K562 (cell line): Measurements from ENCODE around the gene EPN2. TPM values are rescaled to one million over a fixed set of nuclear protein-coding genes. Genes with fewer than 3 reads are reported as not detected.

Experiments used
- ATAC-seq: fragments of 200-7000 bp; cut with Tn5 transposase; 3 replicates; pipeline ENCODE4 v1.9.1; 2020; ENCODE audit warnings: moderate library complexity
- BruUV-seq: library from RNA; stranded (reverse); fragments of 400-500 nt; replicated peaks from 2 replicates; lab custom pipeline; 2021; lab: Mats Ljungman, UMichigan
- CTCF ChIA-PET: fragments of 300-600 bp; formaldehyde crosslinking; extraction: SDS; loops from one replicate; lab custom pipeline; 2021; ENCODE audit warnings: low intra/inter-chr PET ratio; lab: Yijun Ruan, JAX
- POLR2A ChIA-PET: fragments of 300-600, 350-650 bp; sonication (Branson Sonifier 250); formaldehyde crosslinking; extraction: SDS; loops from one replicate; lab custom pipeline; 2021; ENCODE audit warnings: antibody characterized with exemption, inconsistent platforms; lab: Yijun Ruan, JAX
- DNase-seq, 4 experiments: peaks; one replicate each; pipeline versions ENCODE4 v3.0.0 to v3.0.0-alpha.2; 2011 to 2018; ENCODE audit warnings: low spot score in 3 of 4, mixed read lengths in 3 of 4; ENCODE audit errors: extremely low read depth in 1 of 4
- FAIRE-seq: peaks from 2 replicates; lab custom pipeline; 2011; peaks lifted over from hg19 to GRCh38; lab: Jason Lieb, UNC
- H2AFZ ChIP-seq: 2 replicates; pipeline ENCODE4 v1.6.0; 2011; ENCODE audit warnings: low read depth, low read length, control low read depth, inconsistent platforms
- H3K27ac ChIP-seq: fragments of 200-600 bp; 3 replicates; pipeline ENCODE4 v1.8.0; 2011; ENCODE audit warnings: low read depth, mild to moderate bottlenecking, control low read depth, inconsistent platforms, low read length, moderate library complexity, mixed read lengths; ENCODE audit errors: extremely low read depth
- H3K27me3 ChIP-seq, 2 experiments: fragments of 300-600 bp in 1 of 2; 2 replicates in 1 of 2; 3 replicates in 1 of 2; pipeline versions ENCODE4 v1.6.0 to v1.8.0; 2011; ENCODE audit warnings: inconsistent platforms in 2 of 2, low read length in 2 of 2, mild to moderate bottlenecking in 1 of 2, mixed read lengths in 1 of 2, moderate library complexity in 1 of 2; ENCODE audit not compliant: control insufficient read depth in 2 of 2, insufficient read depth in 2 of 2
- H3K36me3 ChIP-seq: fragments of 300-600 bp; 3 replicates; pipeline ENCODE4 v1.8.0; 2011; ENCODE audit warnings: mild to moderate bottlenecking, low read length, inconsistent platforms; ENCODE audit not compliant: control insufficient read depth, insufficient read depth
- H3K4me1 ChIP-seq, 2 experiments: fragments of 200-600 bp in 1 of 2; replicated peaks in 1 of 2; 2 replicates in 1 of 2; 3 replicates in 1 of 2; pipeline versions ENCODE4 v1.5.1 to v1.8.0; 2011; ENCODE audit warnings: inconsistent platforms in 2 of 2, low read length in 2 of 2, mild to moderate bottlenecking in 1 of 2, mixed read lengths in 1 of 2, moderate library complexity in 1 of 2; ENCODE audit not compliant: control insufficient read depth in 2 of 2, insufficient read depth in 2 of 2
- H3K4me2 ChIP-seq: 2 replicates; pipeline ENCODE4 v1.6.1; 2011; ENCODE audit warnings: low read length, control low read depth, inconsistent platforms, mixed read lengths; ENCODE audit not compliant: insufficient read depth
- H3K4me3 ChIP-seq: fragments of 200-600 bp; sonication (generic), shearing (Covaris generic); 2 replicates; pipeline ENCODE4 v1.5.1; 2016; ENCODE audit warnings: control low read depth, inconsistent platforms
- H3K79me2 ChIP-seq: fragments of 200-600 bp; 3 replicates; pipeline ENCODE4 v1.8.0; 2011; ENCODE audit warnings: low read length, inconsistent platforms; ENCODE audit not compliant: control insufficient read depth, insufficient read depth
- H3K9ac ChIP-seq, 2 experiments: 2 replicates each; pipeline versions ENCODE4 v1.6.0 to v1.6.1; 2011; ENCODE audit warnings: low read depth in 2 of 2, low read length in 2 of 2, control low read depth in 1 of 2, inconsistent platforms in 1 of 2, mild to moderate bottlenecking in 1 of 2, mixed read lengths in 1 of 2; ENCODE audit not compliant: insufficient read depth in 1 of 2
- H3K9me1 ChIP-seq: one replicate; pipeline ENCODE4 v1.6.0; 2011; ENCODE audit warnings: inconsistent platforms, mild to moderate bottlenecking, low read length, moderate library complexity; ENCODE audit not compliant: control insufficient read depth, insufficient read depth
- H3K9me3 ChIP-seq: replicated peaks from 2 replicates; pipeline ENCODE4 v1.5.1; 2011; ENCODE audit warnings: low read depth, low read length, inconsistent platforms; ENCODE audit not compliant: control insufficient read depth, insufficient read depth
- H4K20me1 ChIP-seq: replicated peaks from 2 replicates; pipeline ENCODE4 v1.6.1; 2011; ENCODE audit warnings: low read length, inconsistent platforms, mixed read lengths; ENCODE audit not compliant: control insufficient read depth, insufficient read depth
- ADNP ChIP-seq: fragments of 200-800 bp; sonication (Bioruptor generic); IDR thresholded peaks from 2 replicates; pipeline ENCODE4 v1.6.1; 2016; ENCODE audit warnings: missing genetic modification characterization, missing compliant biosample characterization
- BCL6 ChIP-seq: fragments of 250-450 bp; sonication (Bioruptor Pico); IDR thresholded peaks from 2 replicates; pipeline ENCODE4 v1.4.0; 2020
- EGR1 ChIP-seq: fragments of 450-650 bp; conservative IDR thresholded peaks from 2 replicates; pipeline ENCODE4 v1.6.1; 2017; ENCODE audit warnings: mild to moderate bottlenecking
- HNRNPLL ChIP-seq: fragments of 200-400 bp; formaldehyde crosslinking; IDR thresholded peaks from 2 replicates; pipeline ENCODE4 v1.6.1; 2017; ENCODE audit warnings: low read length, low read depth, mild to moderate bottlenecking; ENCODE audit not compliant: poor library complexity, severe bottlenecking
- IFI16 ChIP-seq: fragments of 250-450 bp; sonication (Bioruptor Pico); IDR thresholded peaks from 2 replicates; pipeline ENCODE4 v2.1.2; 2022; ENCODE audit warnings: mild to moderate bottlenecking, inconsistent platforms
- PML ChIP-seq: IDR thresholded peaks from 2 replicates; pipeline ENCODE4 v1.6.1; 2012; ENCODE audit warnings: low read length, inconsistent platforms
- SMARCA5 ChIP-seq: fragments of 450-650 bp; IDR thresholded peaks from 2 replicates; pipeline ENCODE4 v1.6.1; 2016
- TCF7L2 ChIP-seq: fragments of 150-350 bp; IDR thresholded peaks from 2 replicates; pipeline ENCODE4 v1.6.1; 2016; ENCODE audit warnings: low read depth, mild to moderate bottlenecking, low read length, moderate library complexity
- ZSCAN32 ChIP-seq: fragments of 450-650 bp; formaldehyde crosslinking; IDR thresholded peaks from 2 replicates; pipeline ENCODE4 v1.4.0; 2020; ENCODE audit warnings: mild to moderate bottlenecking, moderate library complexity
- WGBS: fragments of 100-300 bp; shearing (Covaris generic); methylation state at CpG from one replicate; pipeline ENCODE4 v1.1.6; 2016; ENCODE audit warnings: low coverage, mixed read lengths; ENCODE audit not compliant: insufficient coverage; ENCODE audit errors: missing lambda C conversion rate; 5-methylcytosine and 5-hydroxymethylcytosine counted together
- in situ Hi-C: fragments of 300-500 bp; cut with MboI; formaldehyde crosslinking; loops from 4 replicates; pipeline ENCODE4 v1.15.0; 2018; ENCODE audit warnings: inconsistent platforms, mixed read lengths
- intact Hi-C: fragments of 100-400 bp; cut with micrococcal nuclease; formaldehyde crosslinking; loops from 2 replicates; pipeline ENCODE4 v1.14.2; 2022
- polyA plus RNA-seq, 8 experiments: library from polyadenylated mRNA; depleted of rRNA in 4 of 8; stranded (reverse) in 5 of 8; unstranded in 3 of 8; fragments of >200 nt; fragmentation: Nextera tagmentation in 2 of 8; fragmentation: Illumina TruSeq in 1 of 8; extraction: Ambion mirVana in 2 of 8; extraction: Trizol in 1 of 8; gene quantifications; 2 replicates each; pipeline versions ENCODE4 v1.2.1 to v1.2.3, GENCODE V29; 2011 to 2014; ENCODE audit warnings: inconsistent platforms in 1 of 8, missing spikeins in 1 of 8
- total RNA-seq, 7 experiments: library from RNA; depleted of rRNA in 6 of 7; stranded (reverse); fragments of >200 nt in 6 of 7; fragmentation: Illumina TruSeq in 2 of 7; extraction: Trizol in 2 of 7; gene quantifications; 2 replicates each; pipeline versions ENCODE4 v1.2.1 to v1.2.3, GENCODE V29; 2011 to 2021; ENCODE audit warnings: low replicate concordance in 1 of 7
- TF ChIP-seq, protein P1 (sequence below), 2 experiments: fragments of 450-650 bp in 1 of 2; sonication (generic) in 1 of 2; formaldehyde crosslinking in 1 of 2; IDR thresholded peaks in 1 of 2; conservative IDR thresholded peaks in 1 of 2; 2 replicates each; pipeline versions ENCODE4 v1.6.1 to v1.8.1; 2016 to 2023; ENCODE audit warnings: mild to moderate bottlenecking in 2 of 2, moderate library complexity in 2 of 2, inconsistent platforms in 1 of 2, missing genetic modification reagents in 1 of 2

EPN2 gene
- total and polyA plus RNA-seq, 9 of the 15 experiments (the other 6 are each of a cell fraction or from before 2014, with no cell fraction given), result 1.0 to 12.9 (median 8.9) TPM

- no peak overlapping the region for H3K9ac ChIP-seq
- DNase-seq (no peak), ATAC-seq (no peak), FAIRE-seq (no peak)
- intact Hi-C loops (no loop called here), in situ Hi-C loops (no loop called here)
- no peaks in the 10 kb centered on the region for H3K9me3 ChIP-seq
- H3K36me3 ChIP-seq, result no peaks in the 10 kb centered on the region; the same call in 2 of the 3 replicates
- no peak overlapping the region for H2AFZ ChIP-seq
- no peak overlapping the region for H3K27ac ChIP-seq
- ChIA-PET POLR2A (no interaction called here), CTCF (no interaction called here)
- H4K20me1 ChIP-seq, result no peaks in the 10 kb centered on the region
- 73% methylated on average over 12 of the region's 18 CpGs for WGBS
- H3K4me3 ChIP-seq, result no peak overlapping the region
- no peaks in the 10 kb centered on the region for H3K27me3 ChIP-seq
- no peaks in the 10 kb centered on the region for H3K9me1 ChIP-seq
- peaks cover 0 to 12% of the 10 kb centered on the region in 2 experiments; a peak in 2 of 5 replicates for H3K4me1 ChIP-seq
- no TSS peak for BruUV-seq
- H3K79me2 ChIP-seq, result no peaks in the 10 kb centered on the region
- no peak for TF ChIP-seq BCL6 (CRISPR knock-in tag)
- TF ChIP-seq ZSCAN32 (CRISPR knock-in tag), result no peak
- TF ChIP-seq SMARCA5, result no peak
- no peak for TF ChIP-seq PML
- no peak for TF ChIP-seq IFI16 (CRISPR knock-in tag)
- TF ChIP-seq TCF7L2, result no peak
- TF ChIP-seq, protein P1, sequence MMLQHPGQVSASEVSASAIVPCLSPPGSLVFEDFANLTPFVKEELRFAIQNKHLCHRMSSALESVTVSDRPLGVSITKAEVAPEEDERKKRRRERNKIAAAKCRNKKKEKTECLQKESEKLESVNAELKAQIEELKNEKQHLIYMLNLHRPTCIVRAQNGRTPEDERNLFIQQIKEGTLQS (IDR thresholded peaks at IDR 0.05), result no peak
- TF ChIP-seq, protein P1 (CRISPR knock-in tag; conservative IDR thresholded peaks at IDR 0.05), result no peak
- no peak for TF ChIP-seq ADNP (tag)
- TF ChIP-seq EGR1, result no peak
- TF ChIP-seq HNRNPLL, result no peak
- H3K4me2 ChIP-seq, result no peak overlapping the region
Measured at GRCh38 chr17:19335951-19336631, 98.9 kb downstream of the EPN2 start.
